Heart right ventricle (tissue), 16 donors: ENCODE measurements around the gene PSME1. TPM values are rescaled to one million over a fixed set of nuclear protein-coding genes. Genes with fewer than 3 reads are reported as not detected.
A peak's percentile ranks its signal among the peaks of the same experiment; 100 is the strongest.

Experiments used
- ATAC-seq, 8 donors: fragments of 200-7000 bp; cut with Tn5 transposase; one replicate each; pipeline ENCODE4 v1.9.1; 2020; ENCODE audit warnings: mild to moderate bottlenecking in 8 of 8, moderate library complexity in 8 of 8, moderate number of reproducible peaks in 1 of 8
- DNase-seq, 2 donors: peaks; one replicate each; pipeline ENCODE4 v3.0.0-alpha.2; 2020
- H3K27ac ChIP-seq, 10 donors: fragments of 200-600 bp; sonication (generic) in 2 of 10; one replicate each; pipeline versions ENCODE4 v1.5.0 to v1.8.0; 2020 to 2022; ENCODE audit warnings: mild to moderate bottlenecking in 3 of 10
- H3K27me3 ChIP-seq, 7 donors: fragments of 200-600 bp; one replicate each; pipeline ENCODE4 v1.8.0; 2021 to 2022; ENCODE audit warnings: mild to moderate bottlenecking in 2 of 7
- H3K36me3 ChIP-seq, 9 donors: fragments of 200-600 bp; sonication (generic) in 1 of 9; one replicate each; pipeline versions ENCODE4 v1.5.0 to v1.8.0; 2020 to 2022; ENCODE audit warnings: mild to moderate bottlenecking in 2 of 9
- H3K4me1 ChIP-seq, 9 donors: fragments of 200-600 bp; sonication (generic) in 1 of 9; one replicate each; pipeline versions ENCODE4 v1.5.0 to v1.8.0; 2020 to 2022; ENCODE audit warnings: mild to moderate bottlenecking in 4 of 9
- H3K4me3 ChIP-seq, 10 donors: fragments of 200-600 bp; sonication (generic) in 2 of 10; one replicate each; pipeline versions ENCODE4 v1.5.0 to v1.8.0; 2020 to 2022; ENCODE audit warnings: mild to moderate bottlenecking in 7 of 10, moderate library complexity in 2 of 10
- H3K9me3 ChIP-seq, 11 donors: fragments of 200-600 bp in 10 of 11; sonication (generic) in 2 of 11; one replicate each; pipeline versions ENCODE4 v1.5.0 to v1.8.0; 2013 to 2022; ENCODE audit warnings: mild to moderate bottlenecking in 2 of 11, control low read depth in 1 of 11, moderate library complexity in 1 of 11
- WGBS, 2 donors: extraction: QIAGEN DNeasy Blood & Tissue Kit; methylation state at CpG; one replicate each; pipeline ENCODE4 v1.1.7; 2013; ENCODE audit warnings: inconsistent platforms in 1 of 2; 5-methylcytosine and 5-hydroxymethylcytosine counted together
- intact Hi-C, 10 donors: fragments of 100-400 bp; cut with DNase I; formaldehyde crosslinking; loops; one replicate each; pipeline versions ENCODE4 v1.11.1 to v1.14.2; 2022
- polyA plus RNA-seq, 2 donors: library from polyadenylated mRNA; stranded (reverse); fragments of 200-250 nt; gene quantifications; one replicate each; pipeline ENCODE4 v1.2.3, GENCODE V29; 2013
- total RNA-seq, 10 donors: library from RNA; stranded (reverse); fragmentation: NEBNext Ultra II Directional in 3 of 10; extraction: Animal tissue kit (Norgen Biotek cat#: 25700) in 3 of 10; gene quantifications; one replicate each; pipeline versions ENCODE4 v1.2.1 to v1.2.4, GENCODE V29; 2021 to 2023
- TF ChIP-seq, protein P1 (sequence below), 9 donors: fragments of 200-600 bp; sonication (generic) in 2 of 9; IDR thresholded peaks; one replicate each; pipeline versions ENCODE4 v1.5.0 to v1.8.0; 2021 to 2022; ENCODE audit warnings: antibody characterized with exemption in 9 of 9, mild to moderate bottlenecking in 5 of 9, moderate library complexity in 1 of 9
- donor health status: Arrhythmogenic right ventricular cardiomyopathy.
- donor health status: ischemic (EF 13 %, LVEDD 7.1; RV severe dilation, severe dysfunction).
- donor health status: healthy with polysubstance abuse.
- donor health status: DM: no; HTN: yes; CAD: no.
- donor health status: DM: no; HTN: no; CAD: no.
- donor health status: ischemic (EF 25% LVEDD 6.9; RV normal size, moderate dysfunction).
- donor health status: ischemic (EF 25% LVEDD 5.7; RV mildly dilated, moderate dysfunction).
- donor health status: healthy.
- donor health status: DM: yes; HTN: yes; CAD: no.
- donor health status: Ischemic cardiomyopathy.
- donor health status: ischemic (EF 35%, LVEDD 5.7; RV mildly dilated, moderate dysfunction).
- donor health status: nonischemic (EF 11% LVEDD 7.7; RV severe dilation, severe dysfunction).
- donor health status: DM: yes; HTN: yes; CAD: no.
- donor health status: PGD.
- donor health status: ischemic (EF 29% LVEDD 5.4; RV normal size, mild dysfunction).
- donor health status: nonischemic (EF 23%, LVEDD 6.1; RV moderate dilation, normal function).

Gene PSME1
- total and polyA plus RNA-seq, 12 donors = 84.3 to 341 (median 103) TPM

DNA sequence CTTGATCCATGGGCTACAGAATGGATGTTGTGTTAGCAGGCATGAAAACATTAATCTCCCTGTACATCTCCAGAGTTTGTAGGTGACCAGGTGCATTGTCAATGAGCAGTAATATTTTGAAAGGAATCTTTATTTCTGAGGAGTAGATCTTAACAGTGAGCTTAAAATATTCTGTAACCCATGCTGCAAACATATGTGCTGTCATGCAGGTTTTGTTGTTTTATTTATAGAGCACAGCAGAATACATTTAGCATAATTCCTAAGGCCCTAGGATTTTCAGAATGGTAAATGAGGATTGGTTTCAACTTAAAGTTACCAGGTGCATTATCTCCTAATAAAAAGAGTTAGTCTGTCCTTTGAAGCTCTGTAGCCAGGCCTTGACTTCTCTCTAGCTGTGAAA, 9.1 kb upstream of the PSME1 start:
- Histone ChIP-seq H3K9me3 (no peaks in the 10 kb centered on the region), H3K4me3 (no peak overlapping the region), H3K27ac (no peak overlapping the region), H3K27me3 (no peaks in the 10 kb centered on the region), H3K4me1 (peaks cover 13 to 22% (median 17%) of the 10 kb centered on the region in 9 donors), H3K36me3 (peaks cover 0 to 30% (median 14%) of the 10 kb centered on the region in 9 donors)
- TF ChIP-seq, protein P1, sequence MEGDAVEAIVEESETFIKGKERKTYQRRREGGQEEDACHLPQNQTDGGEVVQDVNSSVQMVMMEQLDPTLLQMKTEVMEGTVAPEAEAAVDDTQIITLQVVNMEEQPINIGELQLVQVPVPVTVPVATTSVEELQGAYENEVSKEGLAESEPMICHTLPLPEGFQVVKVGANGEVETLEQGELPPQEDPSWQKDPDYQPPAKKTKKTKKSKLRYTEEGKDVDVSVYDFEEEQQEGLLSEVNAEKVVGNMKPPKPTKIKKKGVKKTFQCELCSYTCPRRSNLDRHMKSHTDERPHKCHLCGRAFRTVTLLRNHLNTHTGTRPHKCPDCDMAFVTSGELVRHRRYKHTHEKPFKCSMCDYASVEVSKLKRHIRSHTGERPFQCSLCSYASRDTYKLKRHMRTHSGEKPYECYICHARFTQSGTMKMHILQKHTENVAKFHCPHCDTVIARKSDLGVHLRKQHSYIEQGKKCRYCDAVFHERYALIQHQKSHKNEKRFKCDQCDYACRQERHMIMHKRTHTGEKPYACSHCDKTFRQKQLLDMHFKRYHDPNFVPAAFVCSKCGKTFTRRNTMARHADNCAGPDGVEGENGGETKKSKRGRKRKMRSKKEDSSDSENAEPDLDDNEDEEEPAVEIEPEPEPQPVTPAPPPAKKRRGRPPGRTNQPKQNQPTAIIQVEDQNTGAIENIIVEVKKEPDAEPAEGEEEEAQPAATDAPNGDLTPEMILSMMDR (IDR thresholded peaks at IDR 0.05) = no peak
- ATAC-seq (no peak), DNase-seq (no peak)
- intact Hi-C loops = no loop called here

DNA sequence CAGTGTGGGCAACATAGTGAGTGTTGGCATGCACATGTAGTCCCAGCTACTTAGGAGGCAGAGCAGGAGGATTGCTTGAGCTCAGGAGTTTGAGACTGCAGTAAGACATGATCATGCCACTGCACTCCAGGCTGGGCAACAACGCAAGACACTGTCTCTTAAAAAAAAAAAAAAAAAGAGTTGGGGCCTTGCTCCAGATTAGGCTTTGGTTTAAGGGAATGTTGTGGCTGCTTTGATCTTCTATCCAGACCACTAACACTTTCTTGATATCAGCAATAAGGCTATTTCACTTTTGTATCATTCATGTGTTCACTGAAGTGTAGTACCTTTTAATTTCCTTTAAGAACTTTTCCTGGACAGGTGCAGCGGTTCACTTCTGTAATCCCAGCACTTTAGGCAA, 8.3 kb upstream of the PSME1 start:
- Histone ChIP-seq H3K27me3 (no peaks in the 10 kb centered on the region), H3K4me1 (peaks cover 14 to 30% (median 22%) of the 10 kb centered on the region in 9 donors), H3K9me3 (no peaks in the 10 kb centered on the region), H3K4me3 (no peak overlapping the region), H3K27ac (no peak overlapping the region), H3K36me3 (peaks cover 0 to 23% (median 7%) of the 10 kb centered on the region in 9 donors)
- DNase-seq (no peak), ATAC-seq (no peak)
- WGBS, 2 donors = 90 to 95% methylated on average over 2 of the region's 2 CpGs
- intact Hi-C loops = no loop called here
- TF ChIP-seq, protein P1 (IDR thresholded peaks at IDR 0.05) = no peak

DNA sequence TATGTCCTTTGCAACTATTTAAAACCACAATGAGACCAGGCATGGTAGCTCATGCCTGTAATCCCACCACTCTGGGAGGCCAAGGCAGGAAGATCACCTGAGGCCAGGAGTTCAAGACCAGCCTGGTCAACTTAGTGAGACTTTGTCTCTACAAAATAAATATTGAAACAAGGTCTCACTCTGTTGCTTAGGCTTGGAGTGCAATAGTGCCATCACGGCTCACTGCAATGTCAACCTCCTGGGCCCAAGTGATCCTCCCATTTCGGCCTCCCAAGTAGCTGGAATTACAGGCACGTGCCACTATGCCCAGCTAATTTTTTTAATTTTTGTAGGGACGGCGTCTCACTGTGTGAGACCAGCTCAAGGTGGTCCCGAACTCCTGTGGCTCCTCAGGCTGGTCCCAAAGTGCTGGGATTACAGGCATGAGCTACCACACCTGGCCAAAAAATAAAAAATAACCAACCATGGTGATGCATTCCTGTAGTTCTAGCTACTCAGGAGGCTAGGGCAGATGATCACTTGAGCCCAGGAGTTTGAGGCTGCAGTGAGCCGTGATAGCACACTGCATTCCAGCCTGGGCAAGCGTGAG, 6.5 kb upstream of the PSME1 start:
- no peak for ATAC-seq
- WGBS, 2 donors = 90 to 94% methylated on average over 8 of the region's 8 CpGs
- intact Hi-C loops = no loop called here
- Histone ChIP-seq H3K9me3 (no peaks in the 10 kb centered on the region), H3K27ac (peak overlapping the region in 1 of 10 donors; percentile 97), H3K4me3 (no peak overlapping the region), H3K27me3 (no peaks in the 10 kb centered on the region), H3K36me3 (peaks cover 0 to 4% (median 0%) of the 10 kb centered on the region in 9 donors), H3K4me1 (peaks cover 14 to 36% (median 22%) of the 10 kb centered on the region in 9 donors)
- TF ChIP-seq, protein P1 (IDR thresholded peaks at IDR 0.05) = no peak
- no peak for DNase-seq

DNA sequence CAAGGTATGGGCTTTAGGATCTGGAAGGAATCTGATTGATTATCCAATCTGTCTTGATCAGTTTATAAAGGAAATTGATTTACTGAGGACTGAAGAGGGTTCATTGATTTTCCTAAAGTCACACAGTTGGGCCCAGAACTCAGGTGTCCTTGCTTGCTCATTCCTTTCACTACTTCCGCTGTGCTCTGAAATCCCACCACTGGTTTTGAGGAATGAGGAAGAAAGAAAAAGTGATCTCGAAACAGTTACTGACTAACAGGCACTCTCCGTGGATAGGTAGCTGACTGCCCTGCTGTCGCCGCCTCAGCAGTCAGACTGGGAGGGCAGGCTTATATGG, 5.6 kb upstream of the PSME1 start, which contains the start of gene FITM1:
Gene FITM1, plus strand, starts transcription at position 280 of the 337 bp plus-strand sequence. CDS start 905 bp downstream, outside the sequence.
- Histone ChIP-seq H3K27me3 (no peaks in the 10 kb centered on the region), H3K4me3 (peak within 1 kb of the TSS in 9 of 10 donors; percentile 10 to 50 (median 41)), H3K36me3 (no peaks in the 10 kb centered on the region), H3K27ac (peak within 1 kb of the TSS; percentile 81 to 98 (median 94)), H3K9me3 (no peaks in the 10 kb centered on the region), H3K4me1 (peaks cover 14 to 38% (median 24%) of the 10 kb centered on the region in 9 donors)
- DNase-seq = no peak
- TF ChIP-seq, protein P1 (IDR thresholded peaks at IDR 0.05) = no peak
- no peak for ATAC-seq
- intact Hi-C loops = loop anchor here in 2 of 10 donors (2.0 kb wide), 1 partner anchor 16 kb away; the partner anchor contains the start of genes DCAF11 (in 2 of the 2) and NRL (in 2 of the 2)
- WGBS, 2 donors = 77 to 83% methylated on average over 5 of the region's 5 CpGs
